PFSK-1 (cell line): ENCODE measurements around the gene KLHL11.

ENCODE experiments used
- POLR2AphosphoS5 ChIP-seq: IDR thresholded peaks from 2 replicates; pipeline ENCODE4 v1.6.1; 2012; ENCODE audit warnings: low read depth, mild to moderate bottlenecking, control low read depth, low read length, moderate library complexity
- REST ChIP-seq, 2 experiments: IDR thresholded peaks; 2 replicates each; pipeline versions ENCODE4 v1.6.1 to v1.8.0; 2011 to 2012; ENCODE audit warnings: low read depth in 2 of 2, low read length in 2 of 2, control low read depth in 1 of 2, inconsistent platforms in 1 of 2, mild to moderate bottlenecking in 1 of 2, moderate library complexity in 1 of 2; ENCODE audit not compliant: insufficient read depth in 1 of 2
- SIN3A ChIP-seq: IDR thresholded peaks from 2 replicates; pipeline ENCODE4 v1.6.1; 2012; ENCODE audit warnings: mild to moderate bottlenecking, low read length, moderate library complexity, borderline replicate concordance; ENCODE audit not compliant: insufficient read depth
- TAF1 ChIP-seq: IDR thresholded peaks from 2 replicates; pipeline ENCODE4 v1.6.1; 2012; ENCODE audit warnings: low read length, control low read depth, borderline replicate concordance; ENCODE audit not compliant: insufficient read depth

GRCh38 chr17:41813152-41813680 lies 52.0 kb downstream of the KLHL11 start:
- TF ChIP-seq REST (IDR thresholded peaks at IDR 0.05; ENCODE audit: insufficient read depth in 1 of 2, low read depth in 2 of 2, low read length in 2 of 2) (no peak), POLR2AphosphoS5 (no peak), SIN3A (no peak), TAF1 (no peak)
